Peyer's patch (tissue), 4 donors: ENCODE data around the gene KRT4. TPM values are rescaled to one million over a fixed set of nuclear protein-coding genes. Genes with fewer than 3 reads are reported as not detected.

Experiments
- DNase-seq, 3 donors: peaks; one replicate each; pipeline ENCODE4 v3.0.0-alpha.2; 2017 to 2019
- H3K27ac ChIP-seq, 4 donors: fragments of 200-600 bp; sonication (generic); one replicate each; pipeline ENCODE4 v1.5.1; 2016 to 2019
- H3K27me3 ChIP-seq, 2 donors: fragments of 200-600 bp; sonication (generic); one replicate each; pipeline ENCODE4 v1.5.1; 2019
- H3K36me3 ChIP-seq, 3 donors: fragments of 200-600 bp; sonication (generic); one replicate each; pipeline ENCODE4 v1.5.1; 2016 to 2019
- H3K4me1 ChIP-seq, 4 donors: fragments of 200-600 bp; sonication (generic); one replicate each; pipeline ENCODE4 v1.5.1; 2016 to 2019
- H3K4me3 ChIP-seq, 4 donors: fragments of 200-600 bp; sonication (generic); 1 replicate in 3 of 4; 2 replicates in 1 of 4; pipeline ENCODE4 v1.5.1; 2016 to 2019; ENCODE audit warnings: mild to moderate bottlenecking in 1 of 4
- H3K9me3 ChIP-seq, 4 donors: fragments of 200-600 bp; sonication (generic); one replicate each; pipeline ENCODE4 v1.5.1; 2016 to 2019; ENCODE audit warnings: mild to moderate bottlenecking in 1 of 4
- CTCF ChIP-seq, 6 experiments: fragments of 450-650 bp in 4 of 6; fragments of 200-600 bp in 2 of 6; sonication (generic) in 1 of 6; IDR thresholded peaks; one replicate each; pipeline ENCODE4 v1.5.1; 2017 to 2019; ENCODE audit warnings: antibody characterized with exemption in 6 of 6, mild to moderate bottlenecking in 3 of 6, moderate library complexity in 1 of 6
- POLR2A ChIP-seq, 2 donors: fragments of 450-650 bp; IDR thresholded peaks; one replicate each; pipeline ENCODE4 v1.5.1; 2017; ENCODE audit warnings: antibody characterized with exemption in 2 of 2, mild to moderate bottlenecking in 2 of 2, moderate library complexity in 2 of 2
- total RNA-seq, 4 donors: library from RNA; depleted of rRNA; stranded (reverse); fragments of >200 nt; gene quantifications; one replicate each; pipeline ENCODE4 v1.1.0, GENCODE V29; 2016

KRT4 gene
- total RNA-seq, 4 donors from 2014 or later, result not detected

DNA sequence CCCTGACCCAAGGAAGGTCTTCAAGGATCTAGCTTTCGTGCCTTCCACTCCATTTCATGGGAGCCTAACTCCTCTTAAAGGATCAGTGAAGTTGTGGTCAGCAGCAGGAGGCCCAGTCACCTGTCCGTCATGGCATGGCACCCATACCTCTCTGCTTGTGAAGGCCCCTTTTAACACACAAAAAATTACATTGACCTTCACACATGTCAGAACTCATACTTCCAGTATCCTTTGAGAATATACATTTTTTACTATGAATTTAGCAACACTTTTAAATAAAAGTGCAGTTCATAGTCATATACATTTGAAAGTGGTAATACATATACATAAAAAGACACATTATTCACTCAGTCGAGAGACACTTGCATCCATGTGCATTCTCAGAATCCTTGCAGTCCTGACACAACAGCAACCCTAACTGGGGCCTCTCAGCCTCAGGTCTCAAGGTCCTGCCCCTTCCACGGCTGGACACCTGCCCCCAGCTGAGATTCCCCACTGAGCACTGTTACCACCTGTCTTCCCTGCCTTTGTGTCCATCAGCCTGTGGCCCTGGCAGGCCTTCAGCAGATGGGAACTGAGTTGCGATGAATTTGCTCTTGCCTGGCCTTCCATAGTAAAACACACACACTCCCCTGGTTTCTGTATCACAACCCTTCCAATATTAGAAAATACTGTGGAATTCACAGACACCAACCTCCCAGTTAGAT lies 14.3 kb downstream of the KRT4 start:
- no peak for TF ChIP-seq CTCF (IDR thresholded peaks at IDR 0.05)
- no peak for TF ChIP-seq POLR2A (IDR thresholded peaks at IDR 0.05)
- H3K4me3 ChIP-seq, result no peak overlapping the region
- no peak for DNase-seq

GRCh38 chr12:52798671-52799504 lies 15.0 kb downstream of the KRT4 start:
- Histone ChIP-seq H3K36me3 (no peaks in the 10 kb centered on the region), H3K9me3 (no peaks in the 10 kb centered on the region), H3K4me3 (no peak overlapping the region), H3K27me3 (no peaks in the 10 kb centered on the region), H3K27ac (no peak overlapping the region), H3K4me1 (no peaks in the 10 kb centered on the region)
- TF ChIP-seq POLR2A (IDR thresholded peaks at IDR 0.05) (no peak), CTCF (IDR thresholded peaks at IDR 0.05) (no peak)
- no peak for DNase-seq

More for the DNA sequence above, 14.3 kb downstream of the KRT4 start:
- H3K36me3 ChIP-seq, result no peaks in the 10 kb centered on the region
- no peak overlapping the region for H3K27ac ChIP-seq
- no peaks in the 10 kb centered on the region for H3K27me3 ChIP-seq
- no peaks in the 10 kb centered on the region for H3K9me3 ChIP-seq
- H3K4me1 ChIP-seq, result no peaks in the 10 kb centered on the region

DNA sequence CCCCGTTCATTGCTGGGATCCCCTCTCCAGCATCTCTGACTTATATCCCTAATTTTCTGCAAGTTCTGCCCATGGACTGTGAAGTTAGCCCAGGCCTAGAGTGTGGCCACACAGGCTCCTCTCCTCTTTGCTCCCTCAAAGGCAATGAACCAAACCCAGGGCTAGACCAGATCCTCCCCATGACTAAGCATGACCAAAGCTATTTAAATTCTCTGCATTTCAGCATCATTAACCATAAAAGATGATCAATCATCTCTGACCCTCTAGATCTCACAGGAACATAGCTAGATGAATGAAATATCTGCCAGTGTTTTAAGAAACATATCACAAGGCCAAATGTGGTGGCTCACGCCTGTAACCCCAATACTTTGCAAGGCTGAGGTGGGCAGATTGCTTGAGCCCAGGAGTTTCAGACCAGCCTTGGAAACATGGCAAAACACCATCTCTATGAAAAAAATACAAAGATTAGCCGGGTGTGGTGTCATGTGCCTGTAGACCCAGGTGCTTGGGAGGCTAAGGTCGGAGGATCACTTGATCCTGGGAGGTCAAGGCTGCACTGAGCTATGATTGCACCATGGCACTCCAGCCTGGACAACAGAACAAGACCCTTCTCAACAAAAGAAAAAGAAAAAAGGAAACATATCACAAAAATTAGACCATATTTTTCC lies 15.8 kb downstream of the KRT4 start:
- DNase-seq, result no peak
- Histone ChIP-seq H3K27ac (no peak overlapping the region), H3K36me3 (no peaks in the 10 kb centered on the region), H3K9me3 (no peaks in the 10 kb centered on the region), H3K27me3 (no peaks in the 10 kb centered on the region), H3K4me1 (no peaks in the 10 kb centered on the region), H3K4me3 (no peak overlapping the region)
- no peak for TF ChIP-seq CTCF (IDR thresholded peaks at IDR 0.05)
- no peak for TF ChIP-seq POLR2A (IDR thresholded peaks at IDR 0.05)

DNA sequence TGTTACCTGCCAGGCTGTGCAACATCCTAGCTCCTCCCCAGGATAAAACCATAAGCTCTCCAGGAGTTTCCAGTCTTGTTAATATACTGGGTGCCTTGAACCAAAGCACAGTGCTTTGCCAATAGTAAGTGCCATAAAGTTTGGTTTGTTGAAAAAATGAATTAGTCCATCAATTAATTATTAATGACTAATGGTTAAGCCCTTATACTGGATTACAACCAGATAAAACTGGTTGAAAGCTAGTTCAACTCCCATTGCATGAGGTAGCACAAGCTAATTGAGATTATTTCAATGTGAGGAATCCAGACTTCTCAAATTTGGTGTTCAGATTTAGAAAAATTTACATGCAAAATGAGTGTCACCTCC lies 16.4 kb downstream of the KRT4 start:
- no peak for DNase-seq
- TF ChIP-seq POLR2A (IDR thresholded peaks at IDR 0.05) (no peak), CTCF (IDR thresholded peaks at IDR 0.05) (no peak)
- Histone ChIP-seq H3K4me3 (no peak overlapping the region), H3K27me3 (no peaks in the 10 kb centered on the region), H3K4me1 (no peaks in the 10 kb centered on the region), H3K36me3 (no peaks in the 10 kb centered on the region), H3K9me3 (no peaks in the 10 kb centered on the region), H3K27ac (no peak overlapping the region)

DNA sequence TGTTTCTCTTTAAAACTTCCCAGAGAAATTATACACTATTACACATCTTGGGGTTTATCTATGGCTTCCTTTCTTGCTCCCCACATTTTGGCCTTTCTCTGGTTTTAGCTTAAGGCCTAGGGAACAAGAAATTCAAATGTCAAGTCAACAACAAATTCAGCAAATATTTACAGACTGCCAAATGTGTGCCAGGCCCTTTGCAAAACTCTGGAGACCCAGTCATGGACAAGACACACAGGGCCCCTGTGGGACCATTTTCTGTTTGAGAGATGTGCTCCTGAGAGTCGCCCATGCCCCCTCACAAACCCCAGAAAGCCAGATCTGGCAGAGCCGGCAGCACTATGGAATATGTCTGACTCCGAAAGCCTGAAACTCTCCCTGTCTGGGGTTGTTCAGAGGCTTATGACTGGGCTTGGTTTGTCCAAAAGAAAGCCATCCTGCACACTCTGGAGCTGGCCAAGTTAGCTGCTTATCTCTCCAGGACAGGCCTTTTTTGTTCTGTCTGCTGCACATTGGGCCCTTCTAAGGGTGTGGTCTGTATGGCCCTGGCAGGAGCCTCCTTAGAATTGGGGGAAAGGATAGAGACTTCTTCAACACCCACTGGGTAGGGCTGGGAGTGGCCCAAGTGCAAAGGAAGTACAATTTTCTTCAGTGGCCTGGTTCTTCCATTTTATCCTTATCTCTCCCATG lies 16.9 kb downstream of the KRT4 start:
- Histone ChIP-seq H3K27ac (no peak overlapping the region), H3K9me3 (no peaks in the 10 kb centered on the region), H3K27me3 (no peaks in the 10 kb centered on the region), H3K4me1 (no peaks in the 10 kb centered on the region), H3K4me3 (no peak overlapping the region), H3K36me3 (no peaks in the 10 kb centered on the region)
- TF ChIP-seq POLR2A (IDR thresholded peaks at IDR 0.05) (no peak), CTCF (IDR thresholded peaks at IDR 0.05) (no peak)
- DNase-seq, result no peak
